Osteoblast (primary cell): Measurements from ENCODE around the gene FAM117B. TPM values are rescaled to one million over a fixed set of nuclear protein-coding genes. Genes with fewer than 3 reads are reported as not detected.

ENCODE experiments used
- DNase-seq: peaks from one replicate; pipeline ENCODE4 v3.0.0; 2011; ENCODE audit warnings: low spot score, mixed read lengths; ENCODE audit not compliant: insufficient read length; ENCODE audit errors: missing footprints
- H2AFZ ChIP-seq: 2 replicates; pipeline ENCODE4 v1.6.0; 2011; ENCODE audit warnings: mild to moderate bottlenecking, low read length
- H3K27ac ChIP-seq: 2 replicates; pipeline ENCODE4 v1.5.1; 2011; ENCODE audit warnings: mild to moderate bottlenecking, low read depth, low read length, moderate library complexity
- H3K27me3 ChIP-seq: 2 replicates; pipeline ENCODE4 v1.6.0; 2012; ENCODE audit warnings: mild to moderate bottlenecking, control low read depth, inconsistent platforms, low read length, moderate library complexity; ENCODE audit not compliant: insufficient read depth
- H3K36me3 ChIP-seq: 2 replicates; pipeline ENCODE4 v1.5.1; 2011; ENCODE audit warnings: mild to moderate bottlenecking, low read length, control low read depth, moderate library complexity; ENCODE audit not compliant: insufficient read depth
- H3K4me1 ChIP-seq: 2 replicates; pipeline ENCODE4 v1.5.1; 2011; ENCODE audit warnings: mild to moderate bottlenecking, low read length, control low read depth, moderate library complexity; ENCODE audit not compliant: insufficient read depth
- H3K4me2 ChIP-seq: 2 replicates; pipeline ENCODE4 v1.6.0; 2011; ENCODE audit warnings: mild to moderate bottlenecking, low read length; ENCODE audit not compliant: insufficient read depth
- H3K4me3 ChIP-seq: fragments of 200-600 bp; sonication (generic); 3 replicates; pipeline ENCODE4 v1.5.1; 2012; ENCODE audit warnings: mild to moderate bottlenecking, low read length, inconsistent platforms; ENCODE audit not compliant: insufficient read depth
- H3K79me2 ChIP-seq: 2 replicates; pipeline ENCODE4 v1.6.0; 2012; ENCODE audit warnings: mild to moderate bottlenecking, low read length, control low read depth, inconsistent platforms; ENCODE audit not compliant: insufficient read depth
- H3K9me3 ChIP-seq: 2 replicates; pipeline ENCODE4 v1.5.1; 2011; ENCODE audit warnings: low read depth, low read length, control low read depth
- H4K20me1 ChIP-seq: 2 replicates; pipeline ENCODE4 v1.6.0; 2012; ENCODE audit warnings: mild to moderate bottlenecking, low read length, control low read depth; ENCODE audit not compliant: insufficient read depth
- CTCF ChIP-seq: IDR thresholded peaks from 2 replicates; pipeline ENCODE4 v1.5.1; 2011; ENCODE audit warnings: mild to moderate bottlenecking, low read depth, low read length, moderate library complexity; ENCODE audit errors: extremely low read depth
- total RNA-seq: library from RNA; depleted of rRNA; stranded (reverse); fragments of >200 nt; gene quantifications from 2 replicates; pipeline ENCODE4 v1.2.3, GENCODE V29; 2012

FAM117B gene
- total RNA-seq, 1 donor, result 2.9 TPM

DNA sequence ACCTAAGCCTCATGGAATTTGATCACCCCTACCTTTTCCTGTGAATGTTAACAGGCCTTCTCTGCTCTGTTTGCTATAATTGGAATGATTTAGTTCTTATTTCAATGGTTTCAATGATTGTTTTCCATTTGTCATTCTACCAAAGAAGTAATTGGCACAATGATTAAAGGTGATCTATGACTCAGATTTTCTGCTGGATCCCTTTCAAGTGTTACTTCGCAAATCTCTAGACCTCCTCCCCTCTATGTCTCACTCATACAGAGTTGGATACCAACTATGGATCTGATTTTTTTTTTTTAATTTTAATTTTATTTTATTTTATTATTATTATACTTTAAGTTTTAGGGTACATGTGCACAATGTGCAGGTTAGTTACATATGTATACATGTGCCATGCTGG, 29.6 kb upstream of the FAM117B start:
- no peaks in the 10 kb centered on the region for H3K36me3 ChIP-seq
- no peaks in the 10 kb centered on the region for H3K27me3 ChIP-seq
- H3K4me1 ChIP-seq, result no peaks in the 10 kb centered on the region
- no peak overlapping the region for H3K27ac ChIP-seq
- no peak overlapping the region for H3K4me2 ChIP-seq
- no peak for DNase-seq
- no peak overlapping the region for H3K4me3 ChIP-seq
- TF ChIP-seq CTCF, result no peak
- no peaks in the 10 kb centered on the region for H3K79me2 ChIP-seq
- H4K20me1 ChIP-seq, result no peaks in the 10 kb centered on the region
- no peak overlapping the region for H2AFZ ChIP-seq
- no peaks in the 10 kb centered on the region for H3K9me3 ChIP-seq

- H4K20me1 ChIP-seq, result no peaks in the 10 kb centered on the region
- H3K9me3 ChIP-seq, result no peaks in the 10 kb centered on the region
- TF ChIP-seq CTCF, result no peak
- H2AFZ ChIP-seq, result no peak overlapping the region
- H3K4me2 ChIP-seq, result no peak overlapping the region
- H3K36me3 ChIP-seq, result no peaks in the 10 kb centered on the region
- H3K27me3 ChIP-seq, result no peaks in the 10 kb centered on the region
- H3K27ac ChIP-seq, result no peak overlapping the region
- H3K4me3 ChIP-seq, result no peak overlapping the region
- DNase-seq, result no peak
- H3K4me1 ChIP-seq, result no peaks in the 10 kb centered on the region
- no peaks in the 10 kb centered on the region for H3K79me2 ChIP-seq
These were observed 26.5 kb upstream of the FAM117B start for GRCh38 chr2:202608142-202608852.

DNA sequence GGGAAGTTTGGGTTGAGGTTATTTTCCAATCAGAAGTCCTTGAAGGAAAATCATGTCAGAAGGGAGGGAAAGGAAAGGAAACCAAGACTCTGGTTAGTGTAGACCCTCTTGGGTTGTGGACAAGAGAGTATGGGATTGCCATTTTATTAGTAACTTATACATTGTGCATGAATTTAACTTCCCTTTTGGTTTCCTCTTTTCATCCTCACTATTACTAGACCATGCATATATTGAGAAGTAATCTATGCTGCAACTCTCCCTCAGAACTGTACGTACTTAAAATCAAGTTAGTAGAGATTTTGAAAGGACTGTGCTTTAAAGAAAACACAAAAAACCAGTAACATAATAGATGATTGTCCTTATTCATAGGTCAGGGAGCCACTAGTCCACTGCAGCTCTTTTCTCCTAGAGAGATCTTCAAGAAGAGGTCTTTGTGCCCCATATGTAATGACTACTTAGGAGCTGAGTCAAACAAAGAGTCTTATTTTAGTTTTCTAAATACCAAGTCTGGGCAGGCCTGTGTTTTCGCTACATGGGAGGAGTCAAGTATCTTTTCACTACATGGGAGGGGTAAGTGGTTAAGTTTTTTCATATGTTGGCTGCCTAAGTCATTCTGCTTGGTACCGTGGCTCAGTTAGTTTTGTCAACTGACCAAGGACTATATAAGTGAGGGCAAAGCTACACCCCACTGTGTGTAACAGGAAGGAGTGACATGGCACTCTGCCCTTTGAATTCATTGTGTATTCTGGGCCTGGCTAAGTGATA, 25.2 kb upstream of the FAM117B start:
- DNase-seq, result no peak
- H3K4me3 ChIP-seq, result no peak overlapping the region
- H3K79me2 ChIP-seq, result no peaks in the 10 kb centered on the region
- no peaks in the 10 kb centered on the region for H3K27me3 ChIP-seq
- H3K9me3 ChIP-seq, result no peaks in the 10 kb centered on the region
- no peak for TF ChIP-seq CTCF
- H4K20me1 ChIP-seq, result no peaks in the 10 kb centered on the region
- no peak overlapping the region for H3K27ac ChIP-seq
- H3K4me2 ChIP-seq, result peak overlapping the region; percentile 14
- H3K4me1 ChIP-seq, result no peaks in the 10 kb centered on the region
- H2AFZ ChIP-seq, result peak overlapping the region; percentile 60
- no peaks in the 10 kb centered on the region for H3K36me3 ChIP-seq

- DNase-seq, result no peak
- TF ChIP-seq CTCF, result no peak
- Histone ChIP-seq H3K79me2 (no peaks in the 10 kb centered on the region), H4K20me1 (no peaks in the 10 kb centered on the region), H3K9me3 (no peaks in the 10 kb centered on the region), H3K4me3 (no peak overlapping the region), H3K4me2 (no peak overlapping the region), H3K27me3 (no peaks in the 10 kb centered on the region), H2AFZ (no peak overlapping the region), H3K4me1 (no peaks in the 10 kb centered on the region), H3K27ac (no peak overlapping the region), H3K36me3 (no peaks in the 10 kb centered on the region)
These were observed 24.4 kb upstream of the FAM117B start for GRCh38 chr2:202610380-202610779.
